Fibroblast of pulmonary artery (primary cell): ENCODE results near the gene CARD6.

Source experiments
- DNase-seq: peaks from one replicate; pipeline ENCODE4 v3.0.0-alpha.2; 2010; ENCODE audit warnings: low read depth
- H3K4me3 ChIP-seq: replicated peaks from 2 replicates; pipeline ENCODE4 v1.5.1; 2011; ENCODE audit warnings: low read depth, mild to moderate bottlenecking, control low read depth, low read length, moderate library complexity
- CTCF ChIP-seq: IDR thresholded peaks from 2 replicates; pipeline ENCODE4 v1.5.1; 2011; ENCODE audit warnings: mild to moderate bottlenecking, control low read depth, low read length, inconsistent platforms; ENCODE audit errors: missing control alignments

Gene CARD6

DNA sequence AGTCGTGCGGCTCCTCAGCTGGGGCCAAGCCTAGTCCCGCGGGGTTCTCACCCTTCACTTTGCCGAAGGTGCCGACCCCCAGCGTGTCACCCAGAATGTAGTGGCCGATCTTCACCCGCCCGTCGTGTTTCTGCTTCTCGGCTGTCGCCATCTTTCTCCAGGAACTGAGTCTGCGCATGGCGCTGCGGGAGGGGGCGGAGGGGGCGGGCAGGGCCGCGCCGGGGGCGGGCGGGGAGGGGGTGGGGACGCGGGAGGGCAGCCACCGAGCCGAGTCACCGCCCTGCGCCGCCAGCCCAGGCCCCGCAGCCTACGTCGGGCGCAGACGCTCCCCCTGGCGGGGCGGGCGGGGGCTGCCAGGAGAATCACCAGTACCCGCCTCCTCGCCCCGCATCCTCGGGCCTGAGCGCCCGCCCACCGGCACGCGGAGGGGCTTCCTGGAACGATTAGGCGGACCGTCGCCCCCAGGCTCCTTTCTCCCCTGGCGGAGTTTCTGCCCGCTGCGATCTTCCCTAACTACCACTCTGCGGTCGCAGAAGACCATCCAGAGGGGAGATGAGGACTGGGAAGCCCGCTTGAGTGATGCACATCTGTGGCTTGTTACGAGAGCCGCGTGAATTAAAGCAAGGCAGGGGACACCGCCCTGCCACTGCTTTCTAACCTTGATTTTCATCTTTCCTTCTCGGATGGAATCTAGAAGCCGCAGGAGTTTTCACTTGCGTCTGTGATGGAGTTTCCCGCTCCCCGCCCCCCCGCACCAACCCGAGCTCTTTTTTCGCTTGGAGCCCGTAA is 43.0 kb upstream of the CARD6 start, which contains the start of gene PRKAA1:
Gene PRKAA1 (minus strand): TSS at position 363 of the 789 bp plus-strand sequence. CDS start 185 bp downstream, at position 178.
- peak within 1 kb of the TSS; percentile 96 for H3K4me3 ChIP-seq
- peak; percentile 26 for TF ChIP-seq CTCF
- DNase-seq: peak; percentile 89

DNA sequence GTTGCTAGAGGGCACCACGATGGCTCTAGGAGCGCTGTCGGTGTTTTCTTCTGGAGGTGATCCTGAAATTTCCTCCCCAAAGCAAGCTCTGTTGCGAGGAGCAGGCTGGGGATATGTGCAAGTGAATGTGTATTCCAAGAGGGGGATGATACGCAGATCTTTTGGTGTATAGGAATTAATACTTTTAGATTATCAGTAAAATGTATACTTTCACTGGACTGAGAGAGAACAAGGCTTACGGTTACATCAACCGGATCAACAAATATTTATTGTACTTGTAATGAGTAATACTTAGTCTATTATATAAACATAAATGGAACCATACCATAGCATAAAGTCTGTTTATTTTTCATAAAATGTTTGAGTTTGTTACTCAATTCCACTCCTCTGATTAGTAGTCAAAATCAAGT is 42.4 kb upstream of the CARD6 start:
- peak overlapping the region; percentile 96 for H3K4me3 ChIP-seq
- DNase-seq: no peak
- peak; percentile 26 for TF ChIP-seq CTCF

GRCh38 chr5:40799258-40799657 is 41.9 kb upstream of the CARD6 start:
- TF ChIP-seq CTCF: no peak
- H3K4me3 ChIP-seq: peak overlapping the region; percentile 96
- DNase-seq: no peak

GRCh38 chr5:40801771-40802562 is 39.2 kb upstream of the CARD6 start:
- no peak overlapping the region for H3K4me3 ChIP-seq

DNA sequence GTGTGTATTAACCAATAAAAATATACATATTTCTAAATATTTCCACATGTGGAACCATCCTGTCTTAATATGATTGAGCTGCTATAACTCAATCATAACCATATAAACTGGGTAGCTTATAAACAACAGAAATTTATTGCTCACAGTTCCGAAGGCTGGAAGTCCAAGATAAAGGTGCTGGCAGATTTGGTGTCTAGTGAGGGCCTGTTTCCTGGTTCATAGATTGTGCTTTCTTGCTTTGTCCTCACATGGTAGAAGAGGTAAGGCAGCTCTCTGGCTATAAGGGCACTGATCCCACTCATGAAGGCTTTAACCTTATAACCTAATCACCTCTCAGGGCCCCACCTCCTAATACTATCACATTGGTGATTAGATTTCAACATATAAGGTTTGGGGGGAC is 29.0 kb upstream of the CARD6 start:
- TF ChIP-seq CTCF: no peak
- no peak overlapping the region for H3K4me3 ChIP-seq
- no peak for DNase-seq

More at GRCh38 chr5:40801771-40802562, 39.2 kb upstream of the CARD6 start:
- DNase-seq: no peak
- no peak for TF ChIP-seq CTCF

GRCh38 chr5:40813698-40814281 is 27.4 kb upstream of the CARD6 start:
- no peak for DNase-seq
- no peak overlapping the region for H3K4me3 ChIP-seq
- no peak for TF ChIP-seq CTCF
